ENCODE results near the gene LCE2A. TPM values are rescaled to one million over a fixed set of nuclear protein-coding genes. Genes with fewer than 3 reads are reported as not detected.

Gene LCE2A
- total and polyA plus RNA-seq, 9 of the 15 experiments (the other 6 are each of a cell fraction or from before 2014, with no cell fraction given) = not detected

DNA sequence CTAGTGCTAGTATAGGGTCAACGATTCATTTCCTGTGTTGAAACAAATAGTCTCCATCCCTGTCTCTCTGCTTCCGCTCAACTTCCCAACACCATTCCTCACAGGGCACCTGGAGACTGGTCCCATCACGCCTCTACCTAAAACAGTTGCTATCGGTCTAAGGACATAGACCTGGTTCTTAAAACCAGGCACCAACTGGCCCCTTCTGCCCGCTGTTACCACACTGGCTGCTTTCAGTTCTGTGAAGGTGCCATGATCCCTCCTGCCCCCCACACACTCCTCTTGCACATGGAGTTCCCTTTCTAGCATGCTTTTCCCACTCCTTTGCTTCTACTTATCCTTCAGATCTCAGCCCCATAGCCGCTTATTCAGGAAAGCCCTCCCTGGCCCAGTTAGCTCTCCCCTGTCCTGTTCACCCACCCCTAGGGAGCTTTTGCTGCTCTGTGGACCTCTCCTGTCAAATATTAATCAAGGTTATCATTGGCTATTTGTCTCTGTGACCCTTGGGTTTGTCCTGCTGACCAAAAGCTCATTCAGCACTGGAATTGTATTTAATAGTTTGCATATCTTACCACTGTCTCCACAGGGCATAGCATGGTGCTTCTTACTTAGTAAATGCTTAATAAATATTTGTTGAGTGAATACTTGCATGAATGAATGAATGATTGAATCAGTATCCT is 47.8 kb downstream of the LCE2A start (continued):
- TF ChIP-seq, protein P1, sequence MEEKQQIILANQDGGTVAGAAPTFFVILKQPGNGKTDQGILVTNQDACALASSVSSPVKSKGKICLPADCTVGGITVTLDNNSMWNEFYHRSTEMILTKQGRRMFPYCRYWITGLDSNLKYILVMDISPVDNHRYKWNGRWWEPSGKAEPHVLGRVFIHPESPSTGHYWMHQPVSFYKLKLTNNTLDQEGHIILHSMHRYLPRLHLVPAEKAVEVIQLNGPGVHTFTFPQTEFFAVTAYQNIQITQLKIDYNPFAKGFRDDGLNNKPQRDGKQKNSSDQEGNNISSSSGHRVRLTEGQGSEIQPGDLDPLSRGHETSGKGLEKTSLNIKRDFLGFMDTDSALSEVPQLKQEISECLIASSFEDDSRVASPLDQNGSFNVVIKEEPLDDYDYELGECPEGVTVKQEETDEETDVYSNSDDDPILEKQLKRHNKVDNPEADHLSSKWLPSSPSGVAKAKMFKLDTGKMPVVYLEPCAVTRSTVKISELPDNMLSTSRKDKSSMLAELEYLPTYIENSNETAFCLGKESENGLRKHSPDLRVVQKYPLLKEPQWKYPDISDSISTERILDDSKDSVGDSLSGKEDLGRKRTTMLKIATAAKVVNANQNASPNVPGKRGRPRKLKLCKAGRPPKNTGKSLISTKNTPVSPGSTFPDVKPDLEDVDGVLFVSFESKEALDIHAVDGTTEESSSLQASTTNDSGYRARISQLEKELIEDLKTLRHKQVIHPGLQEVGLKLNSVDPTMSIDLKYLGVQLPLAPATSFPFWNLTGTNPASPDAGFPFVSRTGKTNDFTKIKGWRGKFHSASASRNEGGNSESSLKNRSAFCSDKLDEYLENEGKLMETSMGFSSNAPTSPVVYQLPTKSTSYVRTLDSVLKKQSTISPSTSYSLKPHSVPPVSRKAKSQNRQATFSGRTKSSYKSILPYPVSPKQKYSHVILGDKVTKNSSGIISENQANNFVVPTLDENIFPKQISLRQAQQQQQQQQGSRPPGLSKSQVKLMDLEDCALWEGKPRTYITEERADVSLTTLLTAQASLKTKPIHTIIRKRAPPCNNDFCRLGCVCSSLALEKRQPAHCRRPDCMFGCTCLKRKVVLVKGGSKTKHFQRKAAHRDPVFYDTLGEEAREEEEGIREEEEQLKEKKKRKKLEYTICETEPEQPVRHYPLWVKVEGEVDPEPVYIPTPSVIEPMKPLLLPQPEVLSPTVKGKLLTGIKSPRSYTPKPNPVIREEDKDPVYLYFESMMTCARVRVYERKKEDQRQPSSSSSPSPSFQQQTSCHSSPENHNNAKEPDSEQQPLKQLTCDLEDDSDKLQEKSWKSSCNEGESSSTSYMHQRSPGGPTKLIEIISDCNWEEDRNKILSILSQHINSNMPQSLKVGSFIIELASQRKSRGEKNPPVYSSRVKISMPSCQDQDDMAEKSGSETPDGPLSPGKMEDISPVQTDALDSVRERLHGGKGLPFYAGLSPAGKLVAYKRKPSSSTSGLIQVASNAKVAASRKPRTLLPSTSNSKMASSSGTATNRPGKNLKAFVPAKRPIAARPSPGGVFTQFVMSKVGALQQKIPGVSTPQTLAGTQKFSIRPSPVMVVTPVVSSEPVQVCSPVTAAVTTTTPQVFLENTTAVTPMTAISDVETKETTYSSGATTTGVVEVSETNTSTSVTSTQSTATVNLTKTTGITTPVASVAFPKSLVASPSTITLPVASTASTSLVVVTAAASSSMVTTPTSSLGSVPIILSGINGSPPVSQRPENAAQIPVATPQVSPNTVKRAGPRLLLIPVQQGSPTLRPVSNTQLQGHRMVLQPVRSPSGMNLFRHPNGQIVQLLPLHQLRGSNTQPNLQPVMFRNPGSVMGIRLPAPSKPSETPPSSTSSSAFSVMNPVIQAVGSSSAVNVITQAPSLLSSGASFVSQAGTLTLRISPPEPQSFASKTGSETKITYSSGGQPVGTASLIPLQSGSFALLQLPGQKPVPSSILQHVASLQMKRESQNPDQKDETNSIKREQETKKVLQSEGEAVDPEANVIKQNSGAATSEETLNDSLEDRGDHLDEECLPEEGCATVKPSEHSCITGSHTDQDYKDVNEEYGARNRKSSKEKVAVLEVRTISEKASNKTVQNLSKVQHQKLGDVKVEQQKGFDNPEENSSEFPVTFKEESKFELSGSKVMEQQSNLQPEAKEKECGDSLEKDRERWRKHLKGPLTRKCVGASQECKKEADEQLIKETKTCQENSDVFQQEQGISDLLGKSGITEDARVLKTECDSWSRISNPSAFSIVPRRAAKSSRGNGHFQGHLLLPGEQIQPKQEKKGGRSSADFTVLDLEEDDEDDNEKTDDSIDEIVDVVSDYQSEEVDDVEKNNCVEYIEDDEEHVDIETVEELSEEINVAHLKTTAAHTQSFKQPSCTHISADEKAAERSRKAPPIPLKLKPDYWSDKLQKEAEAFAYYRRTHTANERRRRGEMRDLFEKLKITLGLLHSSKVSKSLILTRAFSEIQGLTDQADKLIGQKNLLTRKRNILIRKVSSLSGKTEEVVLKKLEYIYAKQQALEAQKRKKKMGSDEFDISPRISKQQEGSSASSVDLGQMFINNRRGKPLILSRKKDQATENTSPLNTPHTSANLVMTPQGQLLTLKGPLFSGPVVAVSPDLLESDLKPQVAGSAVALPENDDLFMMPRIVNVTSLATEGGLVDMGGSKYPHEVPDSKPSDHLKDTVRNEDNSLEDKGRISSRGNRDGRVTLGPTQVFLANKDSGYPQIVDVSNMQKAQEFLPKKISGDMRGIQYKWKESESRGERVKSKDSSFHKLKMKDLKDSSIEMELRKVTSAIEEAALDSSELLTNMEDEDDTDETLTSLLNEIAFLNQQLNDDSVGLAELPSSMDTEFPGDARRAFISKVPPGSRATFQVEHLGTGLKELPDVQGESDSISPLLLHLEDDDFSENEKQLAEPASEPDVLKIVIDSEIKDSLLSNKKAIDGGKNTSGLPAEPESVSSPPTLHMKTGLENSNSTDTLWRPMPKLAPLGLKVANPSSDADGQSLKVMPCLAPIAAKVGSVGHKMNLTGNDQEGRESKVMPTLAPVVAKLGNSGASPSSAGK (IDR thresholded peaks at IDR 0.05) = no peak
- TF ChIP-seq, protein P2, sequence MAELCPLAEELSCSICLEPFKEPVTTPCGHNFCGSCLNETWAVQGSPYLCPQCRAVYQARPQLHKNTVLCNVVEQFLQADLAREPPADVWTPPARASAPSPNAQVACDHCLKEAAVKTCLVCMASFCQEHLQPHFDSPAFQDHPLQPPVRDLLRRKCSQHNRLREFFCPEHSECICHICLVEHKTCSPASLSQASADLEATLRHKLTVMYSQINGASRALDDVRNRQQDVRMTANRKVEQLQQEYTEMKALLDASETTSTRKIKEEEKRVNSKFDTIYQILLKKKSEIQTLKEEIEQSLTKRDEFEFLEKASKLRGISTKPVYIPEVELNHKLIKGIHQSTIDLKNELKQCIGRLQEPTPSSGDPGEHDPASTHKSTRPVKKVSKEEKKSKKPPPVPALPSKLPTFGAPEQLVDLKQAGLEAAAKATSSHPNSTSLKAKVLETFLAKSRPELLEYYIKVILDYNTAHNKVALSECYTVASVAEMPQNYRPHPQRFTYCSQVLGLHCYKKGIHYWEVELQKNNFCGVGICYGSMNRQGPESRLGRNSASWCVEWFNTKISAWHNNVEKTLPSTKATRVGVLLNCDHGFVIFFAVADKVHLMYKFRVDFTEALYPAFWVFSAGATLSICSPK (IDR thresholded peaks at IDR 0.05; ENCODE audit: borderline replicate concordance) = no peak

Data from K562 (cell line).